Stimulated activated CD8-positive, alpha-beta memory T cell treated with anti-CD3 and anti-CD28 coated beads, Interleukin-7, amount 100 ng/mL, for 48 hours (primary cell): ENCODE data around the gene PGAP3.

Experiments used
- DNase-seq, 2 donors: peaks; one replicate each; pipeline ENCODE4 v3.0.0-alpha.2; 2020; ENCODE audit warnings: low read depth in 1 of 2; ENCODE audit errors: extremely low read depth in 1 of 2

Gene PGAP3

DNA sequence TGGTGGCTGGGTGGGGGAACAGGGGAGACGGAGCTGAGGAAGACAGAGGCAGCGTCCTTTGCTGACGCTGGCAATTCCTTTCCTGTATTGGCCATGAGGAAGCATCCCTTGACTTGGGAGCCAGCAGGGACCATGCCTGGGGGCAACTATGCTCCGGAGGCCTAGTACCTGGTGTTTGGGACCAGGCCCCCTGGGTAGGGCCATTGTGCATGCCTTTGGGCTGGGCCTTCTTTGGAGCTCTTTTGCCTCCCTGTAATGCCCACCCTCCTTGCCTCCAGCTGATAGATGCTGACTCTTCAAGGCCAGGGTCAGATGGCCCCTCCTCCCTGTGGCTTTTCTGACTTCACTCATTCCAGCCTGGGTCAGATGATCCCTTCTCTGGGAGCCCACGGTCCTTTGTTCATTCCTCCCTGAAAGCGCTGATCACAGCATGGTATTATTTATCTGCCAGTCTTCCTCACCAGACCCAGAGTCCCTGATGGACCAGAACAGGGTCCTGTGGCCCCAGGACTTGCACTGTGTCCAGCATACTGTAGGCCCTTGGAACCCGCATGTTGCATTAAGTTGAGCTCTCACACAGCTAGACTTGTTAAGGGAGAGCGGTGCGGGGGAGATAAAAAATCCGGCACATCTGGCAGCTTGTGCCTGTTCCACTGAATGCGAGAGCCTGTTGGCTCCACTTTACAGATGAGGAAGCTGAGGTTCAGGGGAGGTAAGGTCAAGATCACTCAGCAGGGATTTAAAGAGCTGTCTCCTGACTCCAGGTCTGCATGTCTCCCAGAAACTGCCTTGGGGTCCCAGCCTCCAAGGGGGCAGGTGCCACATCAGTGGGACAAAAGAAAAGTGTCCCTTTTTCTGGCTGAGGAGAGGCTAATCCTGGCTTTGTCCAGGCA lies 48.0 kb downstream of the PGAP3 start:
- DNase-seq: no peak

DNA sequence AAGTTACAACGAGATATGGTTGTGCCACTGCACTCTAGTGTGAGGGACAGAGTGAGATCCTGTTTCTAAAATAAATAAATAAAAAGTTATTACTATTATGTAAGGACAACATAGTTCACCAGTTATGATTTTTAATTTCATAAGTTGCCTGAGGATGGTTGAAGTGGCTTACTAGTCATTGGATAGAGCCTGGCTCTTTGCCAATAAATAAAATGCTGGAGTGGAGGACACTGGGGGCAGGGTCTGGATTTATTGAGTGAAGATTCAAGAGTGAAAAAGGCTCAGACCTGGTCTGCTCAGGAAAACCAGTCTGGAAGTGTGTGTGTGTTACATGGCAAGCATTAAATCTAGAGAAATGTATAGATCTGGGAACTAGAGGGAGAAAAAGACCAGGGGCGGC lies 48.8 kb downstream of the PGAP3 start:
- DNase-seq: no peak

DNA sequence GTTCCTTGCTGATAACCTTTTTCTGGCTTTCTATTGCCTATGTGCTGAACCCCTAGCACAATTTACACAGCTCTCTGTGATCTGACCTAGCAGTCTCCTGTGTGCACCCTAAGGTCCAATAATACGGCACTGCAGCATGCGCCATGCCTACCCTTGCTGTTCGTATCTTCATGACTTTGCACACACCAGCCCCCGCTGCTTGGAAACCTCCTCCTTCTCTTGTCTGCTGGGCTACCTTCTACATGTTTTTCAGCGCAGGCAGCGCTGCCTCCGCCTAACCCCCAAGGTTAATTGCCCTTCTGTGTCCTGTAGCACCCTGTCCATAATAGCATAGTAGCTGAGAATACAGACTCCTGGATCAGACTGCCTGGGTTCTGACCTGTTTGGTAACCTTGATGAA lies 49.5 kb downstream of the PGAP3 start:
- no peak for DNase-seq

DNA sequence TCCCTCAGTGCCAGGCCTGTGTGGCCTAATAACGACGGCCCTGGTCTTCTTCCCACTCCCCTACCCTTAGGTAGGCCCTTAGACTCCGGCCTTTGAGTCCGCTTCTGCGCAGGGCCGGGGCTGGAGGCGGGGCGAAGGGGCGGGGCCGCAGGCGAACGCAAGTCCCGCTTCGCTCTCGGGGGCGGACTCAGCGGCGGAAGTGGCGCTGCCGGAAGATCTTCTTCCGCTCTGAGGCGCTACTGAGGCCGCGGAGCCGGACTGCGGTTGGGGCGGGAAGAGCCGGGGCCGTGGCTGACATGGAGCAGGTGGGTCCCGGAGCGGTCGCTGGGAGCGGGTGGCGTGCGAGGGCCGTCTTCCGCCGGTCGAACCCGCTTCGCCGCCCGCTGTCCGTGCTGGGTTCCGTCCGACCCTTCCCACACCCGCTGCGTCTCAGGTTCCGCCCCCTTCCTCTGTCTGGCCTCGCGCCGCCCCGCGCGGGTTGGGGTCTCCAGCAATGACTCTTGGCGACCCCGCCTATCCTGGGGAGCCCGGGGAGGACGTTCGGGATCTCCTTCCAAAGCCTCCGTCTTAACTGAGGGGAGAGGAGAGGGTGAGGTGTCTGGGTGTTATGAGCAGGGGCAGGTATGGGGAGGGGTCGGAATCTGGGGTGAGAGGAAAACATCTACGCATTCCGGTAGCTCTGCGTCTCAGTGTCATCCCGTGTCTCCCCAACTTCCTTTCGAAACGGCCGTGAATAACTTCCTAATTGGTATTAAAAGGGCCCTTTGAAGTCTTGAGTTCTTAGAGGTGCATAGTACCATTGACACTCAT lies 50.7 kb downstream of the PGAP3 start, which contains the start of gene STARD3:
Gene STARD3, plus strand, starts transcription at position 218 of the 810 bp plus-strand sequence. CDS start 16,388 bp downstream, outside the sequence.
- peak; percentile 81 to 89 for DNase-seq

DNA sequence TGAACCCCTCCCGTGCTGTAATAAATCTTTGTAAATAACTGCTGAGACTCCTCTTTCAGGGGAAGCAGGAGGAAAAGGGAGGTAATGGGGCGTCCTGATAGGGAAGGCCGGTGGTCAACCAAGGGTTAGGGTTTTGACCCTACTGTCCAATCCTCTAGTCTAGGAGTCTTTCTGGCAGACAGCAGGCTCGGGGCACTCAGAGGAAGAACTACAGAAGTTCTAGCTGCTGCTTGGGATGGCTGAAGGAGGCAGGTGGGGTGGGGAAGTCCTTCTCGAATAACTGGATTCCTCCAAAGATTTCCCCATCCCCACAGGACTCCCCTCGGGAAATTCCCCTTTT lies 51.3 kb downstream of the PGAP3 start:
- no peak for DNase-seq

DNA sequence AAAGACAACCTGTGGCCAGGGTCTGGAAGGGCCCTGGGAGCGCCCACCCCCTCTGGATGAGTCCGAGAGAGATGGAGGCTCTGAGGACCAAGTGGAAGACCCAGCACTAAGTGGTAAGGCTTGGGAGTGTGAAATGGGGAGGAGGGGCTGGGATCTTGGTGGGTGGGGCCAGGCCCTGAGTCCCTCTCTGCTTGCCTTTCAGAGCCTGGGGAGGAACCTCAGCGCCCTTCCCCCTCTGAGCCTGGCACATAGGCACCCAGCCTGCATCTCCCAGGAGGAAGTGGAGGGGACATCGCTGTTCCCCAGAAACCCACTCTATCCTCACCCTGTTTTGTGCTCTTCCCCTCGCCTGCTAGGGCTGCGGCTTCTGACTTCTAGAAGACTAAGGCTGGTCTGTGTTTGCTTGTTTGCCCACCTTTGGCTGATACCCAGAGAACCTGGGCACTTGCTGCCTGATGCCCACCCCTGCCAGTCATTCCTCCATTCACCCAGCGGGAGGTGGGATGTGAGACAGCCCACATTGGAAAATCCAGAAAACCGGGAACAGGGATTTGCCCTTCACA lies 52.2 kb downstream of the PGAP3 start:
- no peak for DNase-seq

DNA sequence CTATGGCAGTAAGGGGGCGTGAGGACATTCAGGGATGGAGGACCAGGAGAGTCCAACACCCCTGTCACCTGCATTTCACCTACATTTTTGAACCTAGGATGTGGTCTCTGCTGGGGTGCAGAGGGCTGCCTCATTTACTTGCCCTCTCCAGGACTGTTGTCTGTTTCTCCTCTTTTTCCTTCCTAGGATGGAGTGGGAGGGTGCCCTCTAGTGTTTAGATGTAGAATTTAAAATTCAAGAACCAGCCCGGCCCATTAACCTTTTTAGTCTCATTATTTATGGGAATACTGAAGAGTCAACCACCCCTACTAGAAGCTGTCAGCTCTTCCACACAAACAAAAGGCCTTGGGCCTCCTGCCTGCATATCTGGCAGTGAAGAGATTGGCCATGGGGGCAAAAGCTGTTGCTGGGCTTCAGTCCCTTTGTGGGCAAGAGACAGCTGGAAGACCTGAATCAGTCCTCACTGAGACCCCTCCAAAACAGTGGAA lies 53.4 kb downstream of the PGAP3 start:
- no peak for DNase-seq

DNA sequence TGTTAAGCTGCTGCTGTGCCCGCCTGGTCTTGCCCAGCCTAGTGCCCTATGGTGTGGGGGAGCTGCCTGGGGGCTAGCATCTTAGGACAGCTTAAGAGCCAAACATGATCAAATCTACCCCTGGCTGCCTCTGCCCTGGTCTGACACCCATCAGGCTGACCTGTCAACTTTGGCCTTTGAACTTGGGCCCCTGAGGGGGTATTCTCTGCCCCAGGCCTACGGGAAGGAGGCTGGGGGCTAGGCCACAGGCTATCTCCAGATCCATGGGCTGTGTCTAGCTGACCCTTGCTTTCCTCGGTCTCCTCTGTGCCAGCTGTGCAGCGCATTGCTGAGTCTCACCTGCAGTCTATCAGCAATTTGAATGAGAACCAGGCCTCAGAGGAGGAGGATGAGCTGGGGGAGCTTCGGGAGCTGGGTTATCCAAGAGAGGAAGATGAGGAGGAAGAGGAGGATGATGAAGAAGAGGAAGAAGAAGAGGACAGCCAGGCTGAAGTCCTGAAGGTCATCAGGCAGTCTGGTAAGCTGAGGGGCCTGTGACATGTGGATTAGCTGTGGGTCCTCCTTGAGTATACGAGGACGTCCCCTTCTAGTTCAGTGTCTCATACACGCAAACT lies 54.2 kb downstream of the PGAP3 start:
- DNase-seq: no peak

DNA sequence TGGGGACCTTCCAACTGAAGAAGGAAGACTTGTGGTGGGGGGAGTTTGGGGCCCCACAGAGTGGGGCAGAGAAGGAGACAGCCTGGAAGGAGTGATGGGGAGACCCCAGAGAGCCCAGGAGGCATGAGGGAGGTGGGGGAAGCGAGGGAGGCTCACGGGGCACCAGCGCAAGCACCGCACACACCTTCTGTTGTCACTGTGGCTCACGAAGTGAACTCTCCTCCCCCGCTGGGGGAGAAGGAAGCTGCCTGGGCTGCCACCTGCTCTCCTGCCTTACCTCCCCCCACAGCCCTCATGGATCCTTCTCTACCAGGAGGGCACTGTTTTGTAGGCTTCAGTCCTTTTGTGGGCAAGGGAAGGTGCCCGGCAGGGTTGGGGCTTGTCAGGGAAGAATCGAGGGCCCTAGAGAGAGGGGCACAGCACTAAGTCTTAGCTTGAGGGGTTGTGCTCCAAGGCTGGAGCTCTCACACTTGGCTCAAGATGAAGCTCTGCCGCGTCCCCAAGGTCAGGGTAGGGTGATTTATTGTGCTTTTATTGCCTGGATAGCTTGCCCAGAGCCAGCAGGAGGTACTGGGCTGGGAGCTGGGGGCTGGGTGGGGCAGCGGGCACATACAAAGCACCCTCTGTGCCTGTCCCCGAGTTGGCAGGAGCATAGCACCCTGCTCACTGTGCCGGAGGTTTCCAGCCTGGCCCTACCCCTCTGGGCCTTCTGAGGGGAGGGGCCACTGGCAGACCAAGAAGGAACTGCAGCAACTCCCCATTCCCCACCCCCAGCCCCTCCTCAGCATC lies 55.5 kb downstream of the PGAP3 start:
- no peak for DNase-seq

DNA sequence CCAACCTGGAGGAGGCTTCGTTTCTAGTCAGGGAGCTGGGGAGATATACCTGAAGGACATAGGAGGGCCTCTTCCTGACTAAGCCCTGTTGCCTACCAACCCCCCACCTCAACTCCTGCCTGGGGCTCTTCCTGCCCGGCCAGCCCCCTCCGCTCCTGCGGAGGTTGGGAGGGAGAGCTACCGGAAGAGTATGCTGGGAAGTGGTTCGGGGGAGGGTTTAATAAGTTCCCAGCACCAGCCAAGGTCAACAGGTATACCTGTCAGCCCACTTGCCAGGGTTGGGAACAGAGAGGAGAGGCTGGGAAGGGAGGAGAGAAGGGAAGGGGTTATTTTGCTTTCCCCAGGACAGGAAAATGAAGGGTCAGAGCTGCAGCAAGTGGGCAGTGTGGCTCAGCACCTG lies 56.5 kb downstream of the PGAP3 start:
- DNase-seq: no peak

DNA sequence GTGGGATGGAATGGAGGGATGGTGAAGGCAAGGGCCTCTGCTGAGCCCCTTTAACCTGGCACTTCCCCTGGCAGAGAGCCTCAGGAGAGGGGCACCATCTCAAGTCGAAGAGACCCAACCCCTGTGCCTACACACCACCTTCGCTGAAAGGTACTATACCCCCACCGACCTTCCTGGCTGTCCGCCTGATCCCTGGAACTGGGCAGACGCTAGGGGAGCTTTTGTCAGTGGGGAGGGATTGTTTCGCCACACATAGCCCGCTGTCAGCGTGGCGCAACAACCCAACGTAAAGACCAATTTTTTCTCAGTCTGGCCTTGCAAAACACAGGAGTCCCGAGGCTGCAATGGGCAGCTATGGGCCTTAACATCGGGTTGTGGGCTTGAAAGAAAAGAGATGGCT lies 58.0 kb downstream of the PGAP3 start:
- DNase-seq: no peak

DNA sequence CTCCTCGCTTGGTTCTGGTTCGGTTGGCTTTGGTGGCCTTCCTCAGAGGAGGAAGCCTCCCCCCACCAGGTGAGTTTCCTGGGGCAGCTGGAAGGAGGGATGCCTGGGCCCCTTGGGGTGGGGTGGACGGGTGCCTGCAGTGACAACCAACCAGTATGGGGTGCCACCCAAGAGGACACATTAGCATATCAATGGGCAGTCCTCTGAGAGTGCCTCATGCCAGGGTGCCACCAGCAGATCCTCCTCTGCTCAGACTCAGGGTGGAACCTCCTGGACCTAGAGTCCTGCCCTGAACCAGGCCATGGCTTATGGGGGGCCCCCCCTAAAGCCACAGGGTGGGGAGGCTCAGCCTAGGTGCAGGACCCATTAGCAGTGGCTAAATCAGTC lies 58.4 kb downstream of the PGAP3 start:
- DNase-seq: no peak

DNA sequence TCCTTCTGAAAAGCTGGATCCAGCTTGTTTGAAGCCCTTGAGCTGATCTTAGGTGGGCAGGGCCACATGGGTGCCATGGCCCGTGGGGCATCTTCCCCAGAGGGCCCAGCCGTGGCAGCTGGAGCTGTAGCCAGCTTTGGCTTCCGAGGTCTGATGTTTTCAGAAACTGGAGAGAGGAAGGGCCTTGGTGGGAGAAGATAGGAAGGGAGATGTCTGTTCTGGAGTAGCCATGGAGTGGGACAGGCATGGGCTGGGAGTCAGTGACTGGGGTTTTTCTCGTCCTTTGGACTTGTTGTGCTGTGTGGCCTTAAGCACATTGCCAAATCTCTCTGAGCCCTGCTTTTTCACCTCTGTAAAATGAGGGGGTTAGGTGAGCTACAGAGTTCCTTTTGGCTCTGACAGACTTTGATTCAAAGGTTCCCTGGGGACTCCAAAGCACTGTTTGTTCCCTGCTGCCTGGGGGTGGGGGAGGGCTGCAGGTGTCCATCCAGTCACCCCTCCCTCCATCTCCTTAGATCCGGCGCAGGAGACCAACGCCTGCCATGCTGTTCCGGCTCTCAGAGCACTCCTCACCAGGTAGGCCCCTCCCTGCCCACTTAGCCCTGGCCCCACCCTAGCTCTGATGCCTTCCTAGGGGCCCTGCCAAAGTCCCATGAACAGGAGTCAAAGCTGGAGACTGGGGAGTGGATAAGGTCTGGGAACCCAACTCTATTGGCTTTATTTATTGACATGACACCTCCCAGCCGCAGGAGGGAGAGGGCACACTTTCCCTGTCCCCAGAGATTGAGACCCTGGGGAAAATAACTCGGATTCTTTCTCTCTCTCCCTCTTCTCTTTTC lies 59.0 kb downstream of the PGAP3 start:
- no peak for DNase-seq

DNA sequence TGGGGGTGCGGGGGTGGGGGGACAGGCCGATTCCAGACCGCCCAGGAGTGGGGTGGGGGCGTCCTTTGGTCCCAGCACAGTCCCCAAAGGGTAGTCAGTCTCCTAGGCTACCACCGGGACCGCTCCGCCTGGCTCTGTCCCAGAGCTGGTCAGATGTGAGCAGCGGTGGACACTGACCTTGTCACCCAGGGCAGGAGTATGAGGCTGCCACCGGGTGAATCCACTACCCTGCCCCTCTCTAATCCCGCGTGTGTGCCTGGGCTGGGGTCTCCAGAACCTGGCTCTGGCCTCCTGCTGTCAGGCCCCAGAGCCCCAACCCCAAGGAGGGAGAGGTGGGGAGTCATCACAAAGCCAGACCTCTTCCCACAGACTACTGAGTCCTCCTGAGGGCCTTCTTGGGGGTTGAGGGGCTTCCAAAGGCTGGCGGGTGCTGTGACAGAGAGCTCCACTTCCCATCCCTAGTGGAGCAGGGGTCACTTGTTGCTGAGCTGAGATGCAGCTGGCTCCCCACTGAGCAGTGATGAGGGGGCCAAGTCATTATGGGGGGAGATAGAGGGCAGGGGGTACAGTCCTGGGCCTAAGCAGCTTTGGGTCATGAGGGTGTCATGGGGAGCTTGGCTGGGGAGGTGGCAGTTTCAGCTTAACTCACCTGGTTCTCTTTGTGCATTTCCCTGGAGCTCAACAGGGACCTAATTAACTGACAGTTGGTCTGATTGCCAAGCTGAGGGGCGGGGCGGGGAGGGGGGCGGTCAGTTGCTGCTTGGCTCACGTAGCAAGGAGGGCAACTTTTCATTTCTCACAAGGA lies 59.9 kb downstream of the PGAP3 start:
- no peak for DNase-seq

DNA sequence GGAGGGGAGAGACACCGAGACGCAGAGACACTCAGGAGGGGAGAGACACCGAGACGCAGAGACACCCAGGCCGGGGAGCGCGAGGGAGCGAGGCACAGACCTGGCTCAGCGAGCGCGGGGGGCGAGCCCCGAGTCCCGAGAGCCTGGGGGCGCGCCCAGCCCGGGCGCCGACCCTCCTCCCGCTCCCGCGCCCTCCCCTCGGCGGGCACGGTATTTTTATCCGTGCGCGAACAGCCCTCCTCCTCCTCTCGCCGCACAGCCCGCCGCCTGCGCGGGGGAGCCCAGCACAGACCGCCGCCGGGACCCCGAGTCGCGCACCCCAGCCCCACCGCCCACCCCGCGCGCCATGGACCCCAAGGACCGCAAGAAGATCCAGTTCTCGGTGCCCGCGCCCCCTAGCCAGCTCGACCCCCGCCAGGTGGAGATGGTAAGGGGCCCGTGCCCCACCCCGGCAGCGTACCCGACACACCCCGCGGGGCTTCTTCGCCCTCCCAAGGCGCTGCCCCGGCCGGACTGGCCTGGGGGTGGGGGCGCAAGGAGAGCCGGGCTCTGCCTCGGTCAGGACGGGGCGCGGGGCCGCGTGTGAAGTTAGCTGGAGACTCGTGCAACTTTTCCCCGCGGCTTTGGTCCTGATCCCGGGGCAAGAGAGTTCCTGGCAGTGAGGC lies 60.7 kb downstream of the PGAP3 start:
- DNase-seq: no peak

DNA sequence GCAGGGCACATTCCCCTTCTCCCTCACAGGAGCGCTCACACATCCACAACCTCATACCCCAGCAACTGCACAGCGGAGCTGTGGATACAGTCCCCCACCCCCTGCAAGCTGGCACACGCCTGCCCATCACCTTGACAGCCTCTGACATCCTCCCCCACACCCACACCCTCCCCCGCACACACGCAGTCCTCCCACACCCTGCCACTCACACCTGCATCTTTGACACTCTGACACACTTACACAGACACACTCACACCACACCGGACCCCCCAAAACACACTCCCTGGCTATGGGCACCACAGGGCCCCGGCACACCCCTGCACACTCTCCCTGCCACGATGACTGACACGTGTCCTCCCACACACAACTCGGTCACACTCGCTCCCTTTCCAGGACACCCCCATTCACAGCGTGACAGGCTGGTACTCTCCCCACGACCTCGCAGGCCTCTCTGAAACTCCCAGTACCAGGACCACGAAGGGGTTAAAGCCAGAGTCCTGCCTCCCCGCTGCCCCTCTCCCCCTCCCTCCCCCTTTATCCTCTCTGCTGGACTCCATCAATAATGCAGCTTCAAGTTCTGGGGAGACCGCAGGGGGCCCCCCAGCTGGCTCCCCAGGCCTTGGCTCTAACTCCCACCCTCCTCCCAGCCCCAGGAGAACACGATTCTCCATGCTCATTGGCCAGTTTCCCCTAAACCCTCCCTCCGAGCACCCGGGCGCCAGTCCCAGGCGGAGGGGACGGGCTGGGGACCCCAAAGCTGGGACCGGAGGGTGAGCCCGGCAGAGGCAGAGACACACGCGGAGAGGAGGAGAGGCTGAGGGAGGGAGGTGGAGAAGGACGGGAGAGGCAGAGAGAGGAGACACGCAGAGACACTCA lies 61.4 kb downstream of the PGAP3 start, which contains the start of gene PPP1R1B:
Gene PPP1R1B, plus strand, starts transcription at position 782 of the 876 bp plus-strand sequence. CDS start 441 bp downstream, outside the sequence.
- no peak for DNase-seq

DNA sequence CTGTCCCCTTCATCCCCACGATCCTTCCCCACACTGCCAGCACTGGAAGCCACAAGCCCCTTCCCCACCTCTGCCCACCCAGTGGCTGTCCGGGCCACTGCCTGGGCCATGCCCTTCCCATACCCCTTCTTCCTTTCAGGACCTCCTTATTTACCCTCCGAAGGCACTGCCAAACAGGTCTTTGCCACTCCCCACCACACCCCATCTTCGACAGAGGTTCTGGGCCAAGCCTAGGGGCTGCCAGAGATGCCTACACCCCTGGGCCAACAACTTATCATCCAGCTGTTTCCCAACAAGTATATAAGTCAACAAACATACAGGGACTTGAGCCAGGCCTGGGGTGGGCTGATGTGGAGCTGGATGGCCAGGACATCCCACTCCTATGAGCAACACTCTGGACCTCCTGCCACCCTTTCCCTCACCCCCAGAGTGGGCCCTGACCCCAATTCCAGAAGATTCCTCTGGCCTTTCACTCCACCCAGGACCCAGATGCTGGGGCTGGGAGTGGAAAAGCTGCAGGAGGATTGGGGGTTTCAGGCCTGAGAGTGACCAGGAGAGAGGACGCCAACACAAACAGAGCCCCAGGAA lies 62.6 kb downstream of the PGAP3 start:
- no peak for DNase-seq
